NOMO-1 (cell line): Measurements from ENCODE around the gene CPD.
"Not testable (repeated sequence)": the region's sequence is repeated elsewhere in the genome, so short reads cannot be mapped to it uniquely, and the experiment has no call there.

Experiments
- DNase-seq, 2 experiments: peaks; one replicate each; lab custom pipeline; 2025; ENCODE audit not compliant: unreplicated experiment in 2 of 2; lab: John Stamatoyannopoulos, UW

The CPD gene

GRCh38 chr17:30378825-30379302 lies at the start of gene CPD:
Gene CPD, plus strand, starts transcription at chr17:30378927. Its CDS starts 54 bp downstream, at chr17:30378981.
- peak; percentile 91 to 96 for DNase-seq

GRCh38 chr17:30332057-30332542 lies 46.6 kb upstream of the CPD start:
- DNase-seq = peak in 1 of 2 experiments; percentile 19

- DNase-seq = no peak
These were observed 45.0 kb upstream of the CPD start, which contains the start of gene TMIGD1 for GRCh38 chr17:30333503-30334360. Gene TMIGD1, minus strand, starts transcription at chr17:30334057. Its CDS starts 1,924 bp downstream, at chr17:30332133.

- DNase-seq = no peak
These were observed 44.3 kb upstream of the CPD start for GRCh38 chr17:30334421-30334820.

GRCh38 chr17:30336369-30337171 lies 42.2 kb upstream of the CPD start:
- peak; percentile 58 for DNase-seq

- DNase-seq = no peak
These were observed 41.2 kb upstream of the CPD start for GRCh38 chr17:30337393-30337999.

GRCh38 chr17:30339086-30339485 lies 39.6 kb upstream of the CPD start:
- no peak for DNase-seq

GRCh38 chr17:30340801-30341356 lies 37.8 kb upstream of the CPD start:
- DNase-seq = no peak

- DNase-seq = no peak
These were observed 37.0 kb upstream of the CPD start for GRCh38 chr17:30341703-30342249.

GRCh38 chr17:30343244-30343643 lies 35.5 kb upstream of the CPD start:
- DNase-seq = not testable (repeated sequence)

GRCh38 chr17:30343796-30344195 lies 34.9 kb upstream of the CPD start:
- DNase-seq = no peak

- DNase-seq = peak; percentile 84 to 90
These were observed 34.2 kb upstream of the CPD start for GRCh38 chr17:30344283-30345088.

- no peak for DNase-seq
These were observed 33.7 kb upstream of the CPD start for GRCh38 chr17:30345089-30345433.

GRCh38 chr17:30345527-30346075 lies 33.1 kb upstream of the CPD start:
- no peak for DNase-seq

GRCh38 chr17:30346221-30346795 lies 32.4 kb upstream of the CPD start:
- no peak for DNase-seq

- no peak for DNase-seq
These were observed 31.2 kb upstream of the CPD start for GRCh38 chr17:30347488-30347887.

GRCh38 chr17:30349252-30349651 lies 29.5 kb upstream of the CPD start:
- no peak for DNase-seq

GRCh38 chr17:30351263-30351662 lies 27.5 kb upstream of the CPD start:
- DNase-seq = peak; percentile 46 to 68

- peak in 1 of 2 experiments; percentile 86 for DNase-seq
These were observed 27.0 kb upstream of the CPD start for GRCh38 chr17:30351735-30352134.
